A673 (cell line): ENCODE data around the gene CCDC183. TPM values are rescaled to one million over a fixed set of nuclear protein-coding genes. Genes with fewer than 3 reads are reported as not detected.

Source experiments
- BruUV-seq: library from RNA; stranded (reverse); fragments of 400-500 nt; replicated peaks from 2 replicates; lab custom pipeline; 2021; lab: Mats Ljungman, UMichigan
- CTCF ChIA-PET: fragments of 300-600 bp; sonication (Branson Sonifier 250); formaldehyde crosslinking; loops from one replicate; lab custom pipeline; 2022; ENCODE audit warnings: antibody characterized with exemption; lab: Charles Lee
- POLR2A ChIA-PET: fragments of 300-600 bp; sonication (Branson Sonifier 250); formaldehyde crosslinking; loops from one replicate; lab custom pipeline; 2022; ENCODE audit warnings: antibody characterized with exemption; ENCODE audit not compliant: low non-redundant PET; lab: Charles Lee
- DNase-seq: peaks from one replicate; pipeline ENCODE4 v3.0.0-alpha.2; 2015; ENCODE audit warnings: low spot score
- H3K27ac ChIP-seq: fragments of 200-600 bp; sonication (generic); 2 replicates; pipeline ENCODE4 v1.5.1; 2016; ENCODE audit warnings: mixed run types, low read depth, mild to moderate bottlenecking, mixed read lengths, antibody characterized with exemption, low read length; ENCODE audit not compliant: poor library complexity, severe bottlenecking
- H3K27me3 ChIP-seq: fragments of 200-600 bp; sonication (generic); replicated peaks from 2 replicates; pipeline ENCODE4 v1.6.1; 2017; ENCODE audit warnings: mixed run types, low read depth, mild to moderate bottlenecking, mixed read lengths, antibody characterized with exemption, low read length; ENCODE audit not compliant: insufficient read depth, poor library complexity
- H3K36me3 ChIP-seq: fragments of 200-600 bp; sonication (generic); 2 replicates; pipeline ENCODE4 v1.6.1; 2016; ENCODE audit warnings: mixed run types, mild to moderate bottlenecking, mixed read lengths, antibody characterized with exemption, low read length; ENCODE audit not compliant: insufficient read depth, poor library complexity, severe bottlenecking
- H3K4me1 ChIP-seq: fragments of 200-600 bp; sonication (generic); 2 replicates; pipeline ENCODE4 v1.6.1; 2017; ENCODE audit warnings: mixed run types, mild to moderate bottlenecking, mixed read lengths, antibody characterized with exemption, low read length; ENCODE audit not compliant: insufficient read depth, poor library complexity, severe bottlenecking
- H3K4me3 ChIP-seq: fragments of 200-600 bp; sonication (generic); 2 replicates; pipeline ENCODE4 v1.5.1; 2016; ENCODE audit warnings: low read depth, mixed run types, mild to moderate bottlenecking, mixed read lengths, low read length; ENCODE audit not compliant: poor library complexity, severe bottlenecking
- H3K9me3 ChIP-seq: fragments of 200-600 bp; sonication (generic); 2 replicates; pipeline ENCODE4 v1.6.1; 2016; ENCODE audit warnings: mixed run types, low read depth, mild to moderate bottlenecking, mixed read lengths, antibody characterized with exemption, low read length; ENCODE audit not compliant: poor library complexity, severe bottlenecking
- CTCF ChIP-seq: fragments of 300-800, 200-600 bp; sonication (generic); conservative IDR thresholded peaks from 2 replicates; pipeline ENCODE4 v1.5.1; 2017; ENCODE audit warnings: low read depth, mild to moderate bottlenecking, antibody characterized with exemption, low read length, moderate library complexity, mixed read lengths
- EZH2 ChIP-seq: fragments of 200-600 bp; sonication (generic); IDR thresholded peaks from 2 replicates; pipeline ENCODE4 v1.6.1; 2017; ENCODE audit warnings: borderline replicate concordance, low read depth, mild to moderate bottlenecking, mixed read lengths, antibody characterized with exemption, low read length; ENCODE audit not compliant: poor library complexity, severe bottlenecking
- intact Hi-C: fragments of 100-400 bp; cut with micrococcal nuclease; formaldehyde crosslinking; loops from one replicate; pipeline ENCODE4 v1.10.0; 2022; ENCODE audit not compliant: unreplicated experiment
- total RNA-seq: library from RNA; stranded (reverse); gene quantifications from 2 replicates; pipeline ENCODE4 v1.2.3, GENCODE V29; 2021

CCDC183 gene
- total RNA-seq, 1 experiment from 2014 or later = not detected

- ChIA-PET POLR2A (no interaction called here), CTCF (no interaction called here)
- Histone ChIP-seq H3K4me1 (peaks cover 31% of the 10 kb centered on the region), H3K4me3 (no peak overlapping the region), H3K27me3 (no peaks in the 10 kb centered on the region), H3K27ac (no peak overlapping the region), H3K36me3 (no peaks in the 10 kb centered on the region), H3K9me3 (no peaks in the 10 kb centered on the region)
- intact Hi-C loops = loop anchor here (5.0 kb wide), 1 partner anchor 38 kb away; the partner anchor contains the start of gene AJM1
- BruUV-seq = no TSS peak
- no peak for DNase-seq
- no peak for TF ChIP-seq CTCF
- TF ChIP-seq EZH2 = no peak
Measured at GRCh38 chr9:136803551-136804508, 7.7 kb downstream of the CCDC183 start.

DNA sequence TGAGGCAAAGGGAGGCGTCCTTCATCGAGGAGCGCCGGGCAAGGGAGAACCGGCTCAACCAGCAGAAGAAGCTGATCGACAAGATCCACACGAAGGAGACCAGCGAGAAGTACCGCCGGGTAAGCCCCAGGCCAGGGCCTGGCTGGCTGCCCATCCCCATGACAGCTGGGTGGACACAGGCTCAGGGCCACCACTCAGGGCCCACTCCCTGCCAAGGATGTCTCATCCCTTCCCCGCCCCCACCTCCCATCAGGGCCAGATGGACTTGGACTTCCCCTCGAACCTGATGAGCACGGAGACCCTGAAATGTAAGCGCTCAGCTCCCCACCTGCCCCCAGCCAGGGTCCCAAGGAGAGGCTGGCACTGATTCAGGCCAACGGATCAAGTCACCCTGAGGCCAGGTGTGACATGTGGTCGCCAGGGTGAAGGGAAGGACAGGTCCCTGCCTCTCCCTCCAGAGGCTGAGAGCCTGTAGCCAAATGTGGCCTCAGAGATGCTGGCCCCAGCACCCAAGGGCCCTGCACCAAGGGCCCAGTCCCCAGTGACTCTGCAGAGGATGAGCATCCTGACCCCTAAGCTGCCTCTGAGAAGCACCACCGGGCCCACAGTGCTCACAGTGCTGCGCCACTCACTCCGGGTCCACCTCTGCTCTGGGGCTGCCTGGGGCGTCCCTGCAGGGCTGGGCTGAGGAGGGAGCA lies 8.5 kb downstream of the CCDC183 start:
- H3K36me3 ChIP-seq = peaks cover 2% of the 10 kb centered on the region
- peaks cover 28% of the 10 kb centered on the region for H3K4me1 ChIP-seq
- POLR2A ChIA-PET = no interaction called here
- no peak overlapping the region for H3K27ac ChIP-seq
- TF ChIP-seq CTCF = no peak
- no peak for TF ChIP-seq EZH2
- no peak for DNase-seq
- intact Hi-C loops = loop anchor here (5.0 kb wide), 1 partner anchor 38 kb away; the partner anchor contains the start of gene AJM1
- no peaks in the 10 kb centered on the region for H3K27me3 ChIP-seq
- H3K4me3 ChIP-seq = no peak overlapping the region
- H3K9me3 ChIP-seq = no peaks in the 10 kb centered on the region
- CTCF ChIA-PET = no interaction called here
- no TSS peak for BruUV-seq

DNA sequence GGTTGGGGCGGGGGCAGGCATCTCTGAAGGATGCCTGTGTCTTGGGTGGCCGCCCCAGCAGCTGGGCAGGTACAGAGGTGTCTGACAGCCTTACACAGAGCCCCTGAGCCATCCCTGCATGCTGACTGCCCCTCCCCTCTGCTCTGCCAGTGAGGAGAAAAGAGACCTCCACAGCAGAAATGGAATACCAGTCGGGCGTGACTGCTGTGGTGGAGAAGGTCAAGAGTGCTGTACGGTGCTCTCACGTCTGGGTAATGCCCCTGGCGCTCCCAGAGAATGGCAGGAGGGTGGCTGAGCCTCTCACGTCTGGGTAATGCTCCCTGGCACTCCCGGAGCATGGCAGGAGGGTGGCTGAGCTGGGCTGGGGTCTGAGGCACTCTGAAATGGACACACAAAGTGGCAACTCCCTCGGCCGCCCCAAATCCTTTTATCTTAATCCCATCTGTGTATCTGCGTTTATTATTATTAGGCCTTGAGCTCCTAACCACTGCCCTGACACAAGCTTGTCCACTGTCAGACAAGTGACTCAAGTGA lies 9.1 kb downstream of the CCDC183 start:
- Histone ChIP-seq H3K4me1 (peaks cover 31% of the 10 kb centered on the region), H3K9me3 (no peaks in the 10 kb centered on the region), H3K27ac (no peak overlapping the region), H3K36me3 (peaks cover 7% of the 10 kb centered on the region), H3K4me3 (no peak overlapping the region), H3K27me3 (no peaks in the 10 kb centered on the region)
- no TSS peak for BruUV-seq
- ChIA-PET POLR2A (no interaction called here), CTCF (no interaction called here)
- intact Hi-C loops = no loop called here
- TF ChIP-seq CTCF = no peak
- TF ChIP-seq EZH2 = no peak
- no peak for DNase-seq
